PC-3 (cell line): ENCODE measurements around the gene TLNRD1. TPM values are rescaled to one million over a fixed set of nuclear protein-coding genes. Genes with fewer than 3 reads are reported as not detected.

Source experiments
- ATAC-seq: fragments of 200-7000 bp; cut with Tn5 transposase; 2 replicates; pipeline ENCODE4 v1.9.1; 2020; ENCODE audit warnings: mild to moderate bottlenecking, moderate library complexity
- BruUV-seq: library from RNA; stranded (reverse); fragments of 400-500 nt; replicated peaks from 2 replicates; lab custom pipeline; 2021; lab: Mats Ljungman, UMichigan
- CTCF ChIA-PET: fragments of 300-600 bp; sonication (Branson Sonifier 250); formaldehyde crosslinking; loops from one replicate; lab custom pipeline; 2022; ENCODE audit warnings: antibody characterized with exemption; lab: Charles Lee
- POLR2A ChIA-PET: fragments of 300-600 bp; sonication (Branson Sonifier 250); formaldehyde crosslinking; loops from one replicate; lab custom pipeline; 2022; ENCODE audit warnings: antibody characterized with exemption; ENCODE audit not compliant: unreplicated experiment; lab: Charles Lee
- DNase-seq: peaks from one replicate; pipeline ENCODE4 v3.0.0-alpha.2; 2015
- H2AFZ ChIP-seq: fragments of 300-600 bp; sonication (generic); 2 replicates; pipeline ENCODE4 v1.6.0; 2016; ENCODE audit warnings: antibody characterized with exemption, low read length
- H3F3A ChIP-seq: fragments of 300-600 bp; sonication (generic); one replicate; pipeline ENCODE4 v1.6.0; 2017; ENCODE audit warnings: antibody characterized with exemption, low read length, control low read depth, mild to moderate bottlenecking; ENCODE audit not compliant: unreplicated experiment
- H3K27ac ChIP-seq: fragments of 300-600 bp; sonication (generic); 2 replicates; pipeline ENCODE4 v1.5.1; 2016; ENCODE audit warnings: mild to moderate bottlenecking, low read length
- H3K27me3 ChIP-seq: fragments of 300-600 bp; sonication (generic); 2 replicates; pipeline ENCODE4 v1.6.1; 2016; ENCODE audit warnings: low read length, mixed read lengths
- H3K36me3 ChIP-seq: fragments of 300-600 bp; sonication (generic); 2 replicates; pipeline ENCODE4 v1.6.1; 2016; ENCODE audit warnings: low read depth, mixed run types, low read length, mixed read lengths
- H3K4me1 ChIP-seq: fragments of 300-600 bp; sonication (generic); 2 replicates; pipeline ENCODE4 v1.5.1; 2016; ENCODE audit warnings: low read length; ENCODE audit not compliant: insufficient read depth
- H3K4me2 ChIP-seq: fragments of 300-600 bp; sonication (generic); 2 replicates; pipeline ENCODE4 v1.6.0; 2016; ENCODE audit warnings: low read length
- H3K4me3 ChIP-seq: fragments of 300-600 bp; sonication (generic); 2 replicates; pipeline ENCODE4 v1.5.1; 2016; ENCODE audit warnings: mild to moderate bottlenecking, low read length, mixed read lengths
- H3K79me2 ChIP-seq: fragments of 300-600 bp; sonication (generic); 2 replicates; pipeline ENCODE4 v1.6.1; 2017; ENCODE audit warnings: low read length, mixed read lengths
- H3K9ac ChIP-seq: fragments of 300-600 bp; sonication (generic); 2 replicates; pipeline ENCODE4 v1.6.0; 2016; ENCODE audit warnings: mild to moderate bottlenecking, low read length
- H3K9me2 ChIP-seq: fragments of 300-600 bp; sonication (generic); replicated peaks from 2 replicates; pipeline ENCODE4 v1.6.1; 2016; ENCODE audit warnings: mixed run types, low read length, mixed read lengths
- H3K9me3 ChIP-seq: fragments of 300-600 bp; sonication (generic); 2 replicates; pipeline ENCODE4 v1.6.1; 2016; ENCODE audit warnings: low read length, mixed read lengths
- H4K20me1 ChIP-seq: fragments of 300-600 bp; sonication (generic); 2 replicates; pipeline ENCODE4 v1.6.1; 2016; ENCODE audit warnings: low read length, mixed read lengths
- CTCF ChIP-seq: fragments of 300-600 bp; sonication (generic); conservative IDR thresholded peaks from 2 replicates; pipeline ENCODE4 v1.5.1; 2017; ENCODE audit warnings: antibody characterized with exemption, low read depth, mild to moderate bottlenecking, low read length
- EZH2 ChIP-seq: fragments of 300-600 bp; sonication (generic); IDR thresholded peaks from one replicate; pipeline ENCODE4 v1.6.1; 2017; ENCODE audit warnings: antibody characterized with exemption, mild to moderate bottlenecking, low read length; ENCODE audit not compliant: unreplicated experiment
- EZH2phosphoT487 ChIP-seq: fragments of 300-600 bp; sonication (generic); IDR thresholded peaks from 2 replicates; pipeline ENCODE4 v1.6.1; 2018; ENCODE audit warnings: mild to moderate bottlenecking, antibody characterized with exemption, low read length, borderline replicate concordance
- intact Hi-C: fragments of 100-400 bp; cut with micrococcal nuclease; formaldehyde crosslinking; loops from 2 replicates; pipeline ENCODE4 v1.9.0; 2023
- total RNA-seq: library from RNA; depleted of rRNA; stranded (reverse); fragments of >200 nt; gene quantifications from 2 replicates; pipeline ENCODE4 v1.2.3, GENCODE V29; 2014

Gene TLNRD1
- total RNA-seq, 1 experiment from 2014 or later: 17.8 TPM

- TF ChIP-seq EZH2: no peak
- TF ChIP-seq CTCF: no peak
- no peak for TF ChIP-seq EZH2phosphoT487
- H3F3A ChIP-seq: no peaks in the 10 kb centered on the region
- H3K4me3 ChIP-seq: no peak overlapping the region
- no peaks in the 10 kb centered on the region for H3K79me2 ChIP-seq
- no peak for DNase-seq
- H3K4me2 ChIP-seq: no peak overlapping the region
- no peaks in the 10 kb centered on the region for H3K27me3 ChIP-seq
- H3K36me3 ChIP-seq: no peaks in the 10 kb centered on the region
- H4K20me1 ChIP-seq: no peaks in the 10 kb centered on the region
- no peak overlapping the region for H3K27ac ChIP-seq
- H3K9me2 ChIP-seq: no peaks in the 10 kb centered on the region
- CTCF ChIA-PET: no interaction called here
- no peak for ATAC-seq
- no peaks in the 10 kb centered on the region for H3K9me3 ChIP-seq
- no peak overlapping the region for H3K9ac ChIP-seq
- intact Hi-C loops: no loop called here
- H2AFZ ChIP-seq: no peak overlapping the region
- POLR2A ChIA-PET: no interaction called here
- no TSS peak for BruUV-seq
- no peaks in the 10 kb centered on the region for H3K4me1 ChIP-seq
These were observed 40.0 kb downstream of the TLNRD1 start for GRCh38 chr15:81040757-81041156.

DNA sequence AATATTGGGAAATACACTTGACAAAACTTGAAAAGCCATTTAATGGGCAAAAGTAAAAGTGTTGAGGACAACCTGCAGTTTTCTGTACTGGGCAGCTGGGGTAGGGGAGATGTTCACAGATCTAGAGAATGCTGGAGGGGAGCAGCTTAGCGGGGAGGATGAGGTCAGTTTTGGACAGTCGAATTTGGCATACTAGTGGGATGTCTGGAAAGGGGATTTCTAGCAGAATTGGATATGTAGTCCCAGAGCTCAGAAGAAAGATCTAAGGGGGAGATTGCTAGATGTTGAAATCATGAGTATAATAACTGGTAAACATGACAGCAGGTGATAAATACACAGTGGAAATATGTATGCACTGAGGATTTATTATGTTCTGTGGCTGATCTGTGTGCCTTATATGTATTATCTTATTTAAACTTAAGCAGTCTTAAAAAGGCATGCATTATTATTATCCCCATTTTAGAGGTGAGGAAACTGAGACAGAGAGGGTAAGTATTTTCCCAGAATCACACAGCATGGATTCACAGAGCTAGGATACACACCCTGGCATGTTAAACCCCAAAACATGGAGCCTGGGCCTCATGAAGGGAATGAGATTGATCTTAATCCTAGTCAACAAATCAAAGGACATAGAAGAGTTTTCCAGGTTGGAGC is 42.7 kb downstream of the TLNRD1 start:
- intact Hi-C loops: no loop called here
- Histone ChIP-seq H3K27ac (no peak overlapping the region), H4K20me1 (no peaks in the 10 kb centered on the region), H3F3A (no peaks in the 10 kb centered on the region), H3K4me2 (no peak overlapping the region), H3K9me2 (no peaks in the 10 kb centered on the region), H2AFZ (no peak overlapping the region), H3K4me1 (no peaks in the 10 kb centered on the region), H3K79me2 (no peaks in the 10 kb centered on the region), H3K4me3 (no peak overlapping the region), H3K36me3 (no peaks in the 10 kb centered on the region), H3K27me3 (no peaks in the 10 kb centered on the region), H3K9me3 (no peaks in the 10 kb centered on the region), H3K9ac (no peak overlapping the region)
- no peak for TF ChIP-seq CTCF
- no peak for TF ChIP-seq EZH2phosphoT487
- TF ChIP-seq EZH2: no peak
- ATAC-seq (no peak), DNase-seq (no peak)
- no TSS peak for BruUV-seq
- ChIA-PET POLR2A (no interaction called here), CTCF (no interaction called here)

DNA sequence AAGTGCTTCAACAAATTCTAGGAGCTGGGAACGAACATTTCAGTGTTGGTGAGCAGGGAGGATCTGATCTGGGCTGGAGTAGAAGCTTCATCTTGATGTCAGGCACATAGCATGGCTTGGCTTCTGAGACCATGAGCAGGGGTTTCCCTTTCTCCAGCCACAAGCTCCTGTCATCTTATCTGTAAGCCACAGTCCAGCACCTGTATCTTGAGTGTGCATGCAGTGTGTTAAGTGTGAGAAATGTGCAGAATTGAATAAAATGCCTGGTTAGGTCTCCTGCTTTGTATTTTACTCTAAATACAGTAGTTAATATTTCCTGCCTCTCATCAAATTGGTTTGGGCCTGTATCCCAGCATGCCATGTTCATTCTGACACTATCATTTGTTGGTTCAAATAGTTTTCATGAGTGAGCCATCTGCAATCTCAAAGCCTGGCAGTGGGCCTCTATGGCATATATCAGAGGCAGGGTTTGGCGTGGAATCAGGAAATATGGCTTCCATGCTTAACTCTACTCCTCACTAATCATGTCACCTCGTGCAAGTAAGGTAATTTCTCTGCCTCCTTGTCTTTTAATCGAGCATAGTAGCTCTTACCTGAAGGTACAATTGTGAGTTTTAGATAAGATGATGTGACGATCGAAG is 43.3 kb downstream of the TLNRD1 start:
- no peaks in the 10 kb centered on the region for H3K4me1 ChIP-seq
- H4K20me1 ChIP-seq: no peaks in the 10 kb centered on the region
- DNase-seq: no peak
- H3K27ac ChIP-seq: no peak overlapping the region
- POLR2A ChIA-PET: no interaction called here
- H3K9me3 ChIP-seq: no peaks in the 10 kb centered on the region
- CTCF ChIA-PET: no interaction called here
- H3K9ac ChIP-seq: no peak overlapping the region
- no peaks in the 10 kb centered on the region for H3F3A ChIP-seq
- no peak overlapping the region for H3K4me3 ChIP-seq
- H3K36me3 ChIP-seq: no peaks in the 10 kb centered on the region
- BruUV-seq: no TSS peak
- no peaks in the 10 kb centered on the region for H3K9me2 ChIP-seq
- no peak overlapping the region for H3K4me2 ChIP-seq
- intact Hi-C loops: no loop called here
- no peak overlapping the region for H2AFZ ChIP-seq
- no peaks in the 10 kb centered on the region for H3K79me2 ChIP-seq
- H3K27me3 ChIP-seq: no peaks in the 10 kb centered on the region
- TF ChIP-seq CTCF: no peak
- no peak for ATAC-seq
